NCI-H2196 (cell line): ENCODE results near the gene EIF3K.

Source experiments
- DNase-seq: peaks from one replicate; lab custom pipeline; 2025; ENCODE audit not compliant: unreplicated experiment; lab: John Stamatoyannopoulos, UW

EIF3K gene

DNA sequence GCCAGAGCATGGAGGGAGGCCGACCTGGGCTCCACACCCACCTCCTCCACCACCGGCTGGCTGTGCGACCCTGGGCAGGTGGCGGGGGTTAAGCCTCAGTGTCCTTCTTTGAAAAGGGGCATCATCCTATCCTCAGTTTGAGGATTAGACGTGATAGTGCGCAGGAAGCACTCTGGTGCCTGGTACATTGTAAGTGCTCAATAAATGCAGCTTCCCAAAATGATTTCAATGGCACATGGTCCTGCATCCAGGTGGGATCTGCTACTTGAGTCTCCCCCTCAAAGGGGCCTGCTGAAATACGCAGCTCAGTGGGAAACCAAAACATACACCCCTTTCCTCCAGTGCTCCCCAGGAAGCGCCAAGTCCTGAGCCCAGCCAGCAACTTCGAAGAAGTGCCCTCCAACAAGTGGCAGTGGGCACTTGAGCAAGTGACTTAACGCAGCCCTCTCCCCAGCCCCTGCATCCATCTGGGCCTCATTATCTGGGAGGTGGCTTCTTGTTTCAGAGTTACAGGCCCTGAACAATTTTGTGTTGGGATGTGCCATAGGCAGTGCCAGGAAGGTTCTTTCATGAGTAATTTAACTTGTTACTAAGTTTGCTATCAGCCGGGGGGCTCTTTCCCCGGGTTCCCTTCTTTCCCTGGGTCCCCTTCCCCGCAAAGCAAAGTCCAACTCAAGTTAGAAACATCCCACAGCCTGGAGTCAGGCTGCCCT is 46.4 kb downstream of the EIF3K start:
- DNase-seq, result no peak

DNA sequence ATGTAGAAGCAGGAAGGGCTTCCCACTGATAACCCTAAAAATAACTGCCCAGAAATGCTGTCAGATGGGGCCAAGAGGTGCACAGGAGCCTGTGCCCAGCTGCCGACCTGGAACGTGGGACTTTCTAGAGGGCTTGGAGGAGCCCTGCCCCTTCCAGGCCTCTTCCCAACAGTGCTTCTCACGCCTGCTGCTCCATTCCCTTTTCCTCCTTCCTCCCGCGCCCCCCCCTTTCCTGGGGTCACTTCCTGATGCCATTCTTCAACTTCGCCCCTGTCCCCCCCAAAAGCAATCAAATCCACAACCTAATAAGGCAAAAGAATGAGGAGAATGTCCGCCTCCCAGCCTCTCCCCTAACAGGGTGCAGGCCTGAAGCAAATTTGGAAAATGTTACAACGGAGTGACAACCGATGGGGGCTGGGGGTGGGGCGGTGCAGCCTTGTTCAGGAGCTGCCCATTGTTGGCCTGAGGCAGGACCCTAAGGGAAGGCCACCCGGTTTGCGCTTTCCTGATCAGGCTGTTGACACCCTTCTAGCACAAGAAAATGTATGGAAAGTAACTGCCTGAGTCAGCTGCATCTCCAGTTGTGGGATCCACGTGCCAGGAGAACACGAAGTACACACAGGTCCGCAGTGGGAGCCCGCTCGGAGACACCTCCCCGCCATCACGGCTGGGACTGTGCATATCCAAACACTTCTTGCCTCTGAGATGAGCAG is 47.1 kb downstream of the EIF3K start:
- DNase-seq, result no peak

DNA sequence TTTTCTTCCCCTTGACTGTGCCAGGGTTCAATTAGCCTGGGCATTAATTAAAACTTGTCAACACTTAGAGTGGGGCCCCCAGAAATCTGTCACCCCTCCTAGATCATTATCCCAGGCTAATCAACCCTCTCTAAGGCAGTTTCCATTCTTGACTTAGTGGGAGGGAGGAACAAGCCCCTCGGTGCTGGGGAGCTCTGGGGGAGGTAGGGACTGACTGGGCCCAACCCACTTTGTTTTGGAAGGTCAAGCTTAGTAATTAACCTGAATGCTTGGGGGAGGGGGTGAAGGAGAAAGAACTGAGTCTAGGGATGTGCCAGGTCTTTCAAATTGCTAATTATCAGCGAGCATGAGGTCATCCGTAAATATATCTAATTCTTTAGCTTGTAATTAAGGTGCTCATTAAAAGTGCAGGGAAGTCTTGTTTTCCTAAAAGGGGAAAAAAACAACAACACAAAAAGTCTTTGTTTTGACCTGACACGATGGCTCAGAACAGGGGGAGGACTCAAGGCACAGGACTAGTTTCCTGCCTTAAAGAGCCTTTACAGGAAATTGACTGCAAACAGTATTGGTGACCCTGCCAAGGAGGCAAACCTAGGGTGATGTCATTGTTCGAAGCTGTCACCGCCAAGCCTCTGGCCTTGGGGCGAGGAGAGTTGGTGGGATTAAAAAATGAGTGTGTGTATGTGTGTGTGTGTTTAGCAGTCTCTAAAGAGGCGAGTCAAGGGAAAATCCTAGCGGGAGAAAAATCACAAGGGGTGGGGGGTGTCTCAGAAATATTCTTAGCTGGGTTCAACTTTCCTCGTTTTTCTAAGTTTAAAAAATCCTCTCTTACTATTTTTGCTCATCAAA is 47.9 kb downstream of the EIF3K start:
- DNase-seq, result peak; percentile 19

DNA sequence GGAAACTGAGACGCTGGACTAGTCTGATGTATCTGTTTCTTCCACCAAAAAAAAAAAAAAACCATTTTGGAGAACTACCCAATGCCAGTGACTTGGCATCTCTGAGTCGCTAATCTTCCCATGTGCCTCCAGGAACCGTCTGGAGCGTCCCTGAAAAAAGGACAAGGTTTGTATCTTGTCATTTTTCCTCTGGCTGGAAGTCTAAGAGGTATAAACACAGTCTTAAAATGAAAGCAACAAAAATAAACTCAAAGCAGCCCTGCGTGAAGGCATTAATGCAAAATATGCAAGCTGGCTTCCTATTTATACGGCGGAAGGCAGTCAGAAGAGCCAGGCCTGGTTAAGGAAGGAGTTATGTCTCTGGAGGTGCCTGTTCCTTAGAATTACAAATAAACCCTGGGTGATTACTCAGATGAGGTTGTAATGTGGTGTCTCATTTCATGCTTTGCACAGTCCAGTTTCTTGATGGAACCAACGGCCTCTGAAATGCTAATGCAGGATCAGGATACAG is 48.7 kb downstream of the EIF3K start:
- DNase-seq, result no peak

DNA sequence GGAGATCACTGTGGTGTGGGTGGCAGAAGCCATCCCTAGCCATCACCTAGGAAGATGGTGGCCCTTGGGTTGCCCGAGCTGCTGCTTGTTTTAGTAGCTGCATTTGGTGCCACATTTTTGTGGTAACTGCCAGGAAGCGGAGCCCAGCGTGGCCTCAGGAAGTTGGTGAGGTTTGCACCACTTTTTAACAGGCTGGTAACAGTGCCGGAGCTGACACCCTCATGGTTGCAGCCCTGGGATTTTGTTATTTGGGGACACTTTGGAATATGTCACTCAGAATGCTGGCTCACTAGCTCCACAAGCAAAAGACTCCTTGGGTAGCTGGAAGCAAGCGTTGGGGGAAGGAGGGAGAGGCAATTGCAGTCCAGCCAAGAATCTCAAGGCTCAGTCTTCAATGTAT is 50.6 kb downstream of the EIF3K start:
- no peak for DNase-seq

DNA sequence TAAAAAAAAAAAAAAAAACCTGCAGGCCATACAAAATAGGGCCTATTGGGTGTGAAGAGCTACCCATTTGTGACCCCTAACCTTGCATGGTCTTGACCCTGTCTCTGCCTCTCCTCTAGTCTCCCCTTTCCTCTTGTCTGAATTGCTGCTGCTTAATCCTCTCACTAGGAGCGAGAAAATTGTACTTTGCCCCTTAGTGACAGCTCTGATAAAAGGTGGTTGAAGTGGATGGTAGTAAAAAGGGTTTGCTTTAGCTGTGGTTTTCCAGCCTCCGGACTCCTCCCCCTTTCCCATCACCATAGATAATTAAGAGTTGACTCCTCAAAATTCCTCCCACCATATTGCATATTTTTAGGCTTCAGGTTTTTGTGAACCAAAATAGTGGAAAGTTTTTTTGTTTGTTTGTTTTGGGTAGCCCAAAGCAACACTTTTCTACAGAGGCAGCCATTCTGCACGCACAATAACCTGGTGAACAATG is 52.0 kb downstream of the EIF3K start:
- DNase-seq, result no peak

DNA sequence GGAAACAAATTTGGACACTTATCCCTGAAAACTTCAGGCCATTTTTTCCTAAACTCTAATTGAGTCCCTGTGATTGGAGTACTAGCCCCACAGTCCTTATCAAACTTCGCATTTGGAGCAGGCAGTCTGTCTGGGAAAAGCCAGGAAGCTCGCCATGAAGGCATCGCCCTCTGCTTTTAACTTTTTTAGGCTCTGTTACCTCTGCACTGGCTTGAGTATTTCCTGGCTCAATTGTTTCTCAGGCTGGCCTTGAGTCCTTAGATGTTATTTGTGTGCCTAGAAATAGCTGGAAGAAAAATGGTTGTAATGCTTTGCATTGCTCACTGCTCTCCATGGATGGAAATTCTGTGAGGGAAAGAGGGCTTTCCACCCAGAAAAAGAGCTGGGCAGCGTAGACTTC is 52.7 kb downstream of the EIF3K start:
- DNase-seq, result no peak

DNA sequence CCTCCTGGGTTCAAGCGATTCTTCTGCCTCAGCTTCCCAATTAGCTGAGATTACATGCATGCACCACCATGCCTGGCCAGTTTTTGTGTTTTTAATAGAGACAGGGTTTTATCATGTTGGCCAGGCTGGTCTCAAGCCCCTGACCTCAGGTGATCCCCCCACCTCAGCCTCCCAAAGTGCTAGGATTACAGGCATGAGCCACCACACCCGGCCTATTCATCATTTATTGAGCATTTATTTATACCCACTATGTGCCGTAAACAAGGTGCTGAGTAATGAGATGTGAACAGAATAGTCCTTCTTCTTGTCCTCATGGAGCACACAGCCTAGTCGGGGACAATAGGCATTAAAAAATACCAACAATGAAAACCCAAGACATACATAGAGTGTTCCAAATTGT is 54.0 kb downstream of the EIF3K start:
- DNase-seq, result no peak

DNA sequence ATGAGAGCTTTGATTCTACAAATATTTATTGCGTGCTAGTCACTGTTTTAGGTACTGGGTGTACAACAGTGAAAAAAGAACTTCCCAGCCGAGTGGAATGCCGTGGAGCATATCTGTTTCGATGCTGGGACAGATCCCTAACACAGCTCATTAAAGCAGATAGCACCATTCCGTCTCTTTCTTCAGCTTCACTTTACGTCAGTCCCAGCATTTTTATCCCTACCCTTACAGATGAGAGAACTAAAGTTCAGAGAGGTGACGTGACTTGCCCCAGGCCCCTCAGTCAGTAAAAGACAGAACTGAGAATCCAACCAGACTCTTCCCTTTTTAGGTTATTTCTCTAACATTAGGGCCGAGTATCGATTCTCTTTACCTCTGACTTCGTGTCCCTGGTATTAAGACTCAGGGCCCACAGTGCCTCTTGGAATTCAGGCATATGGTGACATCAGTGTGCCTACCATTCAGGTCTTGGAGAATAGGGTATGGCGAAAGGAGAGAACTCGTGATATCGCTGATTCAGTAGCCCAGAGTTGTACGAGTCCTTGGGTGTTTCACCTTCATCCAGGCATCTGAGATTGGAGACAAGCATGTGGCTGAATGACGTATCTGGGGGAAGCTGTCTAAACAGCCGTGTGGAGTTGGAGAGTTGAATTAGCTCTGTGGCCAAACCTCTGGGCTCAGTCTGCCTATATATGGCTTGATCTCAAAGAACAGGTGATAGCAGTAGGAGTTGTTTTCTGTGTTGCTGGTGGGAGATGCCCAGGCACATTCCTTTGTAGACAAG is 55.6 kb downstream of the EIF3K start:
- no peak for DNase-seq

DNA sequence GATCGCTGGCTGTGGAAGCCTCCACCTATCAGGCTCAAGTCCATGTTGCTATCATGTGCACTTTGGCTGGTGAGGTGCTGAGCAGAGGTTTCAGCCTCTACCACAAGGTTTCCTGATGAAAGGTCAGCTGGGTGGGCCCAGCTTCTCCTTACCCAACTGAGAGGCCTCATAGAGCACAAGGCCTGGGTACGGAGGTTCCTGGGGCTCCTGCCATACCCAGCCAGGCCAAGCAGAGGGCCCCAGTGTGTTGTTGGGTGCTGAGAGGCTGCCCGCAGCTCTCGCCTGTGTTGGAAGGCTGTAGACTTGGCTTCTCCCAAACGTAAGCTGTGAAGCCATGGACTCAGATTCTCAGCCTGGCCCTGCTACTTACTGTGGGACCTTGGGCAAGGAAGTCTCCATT is 56.6 kb downstream of the EIF3K start:
- DNase-seq, result no peak

DNA sequence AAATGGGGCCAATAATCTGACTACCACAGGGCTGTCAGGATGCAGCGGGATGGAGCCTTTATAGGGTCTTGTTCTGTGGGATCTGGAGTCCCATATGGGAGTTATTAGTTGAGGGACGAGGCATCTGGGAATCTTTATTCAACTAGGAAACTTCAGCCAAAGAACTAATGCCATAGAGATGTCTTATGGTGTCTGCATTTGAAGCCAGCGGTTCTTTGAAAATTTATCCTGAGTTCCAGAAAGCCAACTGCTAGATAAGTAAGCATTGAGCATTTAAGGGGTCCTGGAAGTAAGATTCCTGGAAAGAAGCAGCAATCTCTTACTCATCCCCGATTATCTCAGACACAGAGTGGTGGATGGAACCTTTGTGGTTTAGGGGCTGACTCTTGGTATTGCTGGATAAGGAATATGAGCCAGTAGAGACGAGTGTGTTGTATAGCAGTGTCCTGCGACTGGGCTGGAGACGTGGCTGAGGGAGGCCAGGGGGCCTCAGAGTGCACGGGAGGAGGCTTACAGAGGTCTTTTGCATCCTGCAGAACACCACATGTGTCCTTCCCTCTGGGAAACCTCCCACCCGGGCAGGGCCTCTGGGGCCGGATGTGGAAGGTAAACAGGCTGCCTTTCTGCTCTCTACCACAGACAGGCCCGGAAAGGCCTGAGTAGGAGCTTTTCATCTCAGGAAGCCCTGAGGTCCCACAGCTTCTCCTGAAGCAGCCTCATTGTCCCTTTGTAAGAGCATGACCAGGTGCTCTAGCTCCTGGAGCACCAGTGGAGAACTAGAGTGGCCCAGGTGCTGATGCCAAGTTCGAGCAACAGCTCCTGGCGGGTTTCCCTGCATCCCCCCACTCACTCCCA is 57.3 kb downstream of the EIF3K start:
- DNase-seq, result no peak

DNA sequence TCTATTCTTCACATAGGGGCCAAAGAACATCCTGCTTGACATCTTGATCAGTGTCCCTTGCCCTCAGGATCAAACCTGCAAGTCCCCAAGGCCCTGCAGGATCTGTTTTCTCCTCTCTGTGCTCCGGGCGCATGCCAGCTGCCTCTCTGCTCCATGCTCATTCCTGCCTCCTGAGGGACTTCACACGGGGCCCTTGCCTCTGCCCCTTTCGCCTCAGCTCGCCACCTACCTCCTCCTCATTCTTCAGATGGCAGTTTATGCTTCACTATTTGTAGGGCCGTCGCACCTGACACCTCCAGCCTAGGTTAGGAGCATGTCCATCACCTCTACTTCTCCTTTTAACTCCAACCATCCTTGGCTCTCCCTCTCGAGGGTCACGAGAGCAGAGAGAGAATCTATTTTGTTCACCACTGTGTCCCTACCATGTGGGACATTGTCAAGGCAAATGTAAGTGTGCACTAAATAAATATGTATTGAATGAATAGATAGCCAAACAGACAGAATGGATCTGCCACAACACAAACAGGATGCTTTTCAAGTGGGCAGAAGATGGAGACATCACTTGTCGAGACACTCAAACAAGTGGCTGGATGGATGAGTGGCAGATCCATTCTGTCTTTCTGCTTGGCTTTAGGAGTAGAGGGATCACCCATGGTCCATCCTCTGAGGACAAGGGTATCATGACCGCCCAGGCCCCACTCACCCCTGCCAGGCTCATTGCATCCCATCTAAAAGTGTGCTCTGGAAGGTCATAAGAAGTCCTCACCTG is 58.1 kb downstream of the EIF3K start:
- DNase-seq, result no peak

DNA sequence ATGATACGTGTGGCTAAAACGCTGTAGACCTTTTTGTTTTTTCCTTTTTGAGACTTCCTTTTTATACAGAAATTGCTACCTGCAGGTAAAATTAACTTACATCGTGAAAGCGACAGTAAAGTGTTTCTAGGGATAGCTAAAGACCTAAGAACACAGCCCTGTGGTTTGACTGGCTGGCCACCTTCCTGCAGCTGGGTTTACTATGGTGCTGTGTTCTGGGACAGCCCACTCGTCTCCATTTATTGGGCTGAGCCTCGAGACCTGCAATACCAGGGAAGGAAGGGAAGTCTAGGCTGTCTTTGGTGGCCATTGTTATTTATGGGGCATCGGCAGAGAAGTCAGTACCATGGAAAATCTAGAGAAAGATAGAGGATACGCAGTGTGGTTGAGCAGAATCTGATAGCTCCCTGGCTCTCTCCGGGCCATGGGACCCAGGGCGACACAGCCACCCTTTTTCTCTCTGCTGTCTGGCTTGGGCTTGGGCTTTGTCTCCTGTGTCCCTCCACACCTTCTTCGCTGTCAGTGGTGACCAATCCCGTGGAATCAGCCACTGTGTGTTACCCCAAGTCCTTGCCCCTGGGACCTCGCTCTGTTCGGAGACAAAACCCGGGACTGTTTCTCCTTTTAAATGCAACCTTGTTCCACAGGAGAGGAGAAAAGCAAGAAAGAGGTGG is 59.4 kb downstream of the EIF3K start:
- DNase-seq, result no peak

DNA sequence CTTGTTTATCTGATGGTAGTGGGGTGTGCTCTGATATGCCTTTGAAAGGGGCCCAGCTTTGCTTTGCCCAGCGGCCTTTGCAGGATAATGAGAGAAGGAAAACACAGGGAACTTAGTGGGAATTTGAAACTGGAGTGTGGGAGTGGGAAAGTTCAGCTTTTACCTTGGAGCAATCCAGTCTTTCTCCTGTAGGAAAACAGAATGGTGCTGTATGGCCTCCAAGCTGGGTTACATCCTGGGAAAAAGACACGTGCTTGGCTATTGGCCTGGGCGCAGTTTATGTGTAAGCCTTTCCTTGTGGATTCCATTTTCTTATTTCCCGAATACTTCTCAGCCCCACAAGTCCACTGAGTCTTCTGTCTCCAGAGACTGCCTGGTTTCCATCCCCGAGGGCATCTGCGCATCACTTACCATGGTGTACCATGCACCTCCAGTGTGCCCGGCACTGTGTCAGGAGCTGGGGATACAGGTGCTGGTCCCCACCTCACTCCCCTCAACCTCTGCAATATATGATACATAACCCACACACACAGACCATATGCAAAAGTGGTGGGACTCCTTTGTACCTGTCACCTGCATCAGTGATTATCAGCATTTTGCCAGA is 60.0 kb downstream of the EIF3K start:
- no peak for DNase-seq

DNA sequence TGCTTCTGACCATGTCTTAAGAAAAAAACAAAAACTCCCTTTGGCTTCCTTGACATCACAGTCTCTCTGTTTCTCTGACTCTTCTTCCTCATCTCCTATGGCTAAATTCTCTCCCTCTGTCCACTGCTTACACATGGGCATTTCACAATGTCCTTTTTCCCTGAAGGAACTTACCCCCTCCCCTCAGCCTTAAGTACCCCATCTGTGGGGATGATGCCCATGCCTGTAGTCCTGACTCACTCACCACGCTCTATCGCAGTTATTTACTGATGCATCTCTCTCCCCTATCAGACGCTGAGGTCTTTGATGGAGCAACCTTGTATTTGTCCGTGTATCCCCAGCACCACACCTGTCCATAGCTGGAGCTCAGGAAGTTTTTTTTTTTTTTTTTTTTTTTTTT is 60.9 kb downstream of the EIF3K start:
- no peak for DNase-seq

DNA sequence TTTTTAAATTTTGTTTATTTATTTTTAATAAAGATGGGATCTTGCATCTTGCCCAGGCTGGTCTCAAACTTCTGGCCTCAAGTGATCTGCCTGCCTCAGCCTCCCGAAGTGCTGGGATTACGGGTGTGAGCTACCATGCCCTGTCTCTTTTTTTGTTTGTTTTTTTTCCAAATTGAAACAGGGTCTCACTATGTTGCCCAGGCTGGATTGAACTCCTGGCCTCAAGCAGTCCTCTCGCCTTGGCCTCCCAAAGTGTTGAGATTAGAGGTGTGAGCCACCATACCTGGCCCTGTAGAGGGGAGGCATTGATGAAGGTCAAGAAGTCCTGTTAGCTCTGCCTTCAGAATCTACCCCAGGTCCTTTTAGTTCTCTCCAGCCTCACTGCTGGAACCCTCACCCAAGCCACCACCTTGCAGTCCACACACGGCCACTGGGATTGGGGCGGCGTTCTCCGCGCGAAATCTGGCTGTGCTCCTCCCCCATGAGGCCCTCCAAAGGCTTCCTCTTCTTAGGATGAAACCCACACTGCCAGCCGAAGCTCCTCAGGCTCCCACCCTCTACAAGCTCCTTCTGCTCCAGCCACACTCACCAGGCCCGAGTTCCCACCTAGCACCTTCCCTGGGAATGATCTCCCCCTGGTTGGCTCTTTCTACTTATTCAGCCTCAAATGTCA is 63.3 kb downstream of the EIF3K start:
- DNase-seq, result no peak

DNA sequence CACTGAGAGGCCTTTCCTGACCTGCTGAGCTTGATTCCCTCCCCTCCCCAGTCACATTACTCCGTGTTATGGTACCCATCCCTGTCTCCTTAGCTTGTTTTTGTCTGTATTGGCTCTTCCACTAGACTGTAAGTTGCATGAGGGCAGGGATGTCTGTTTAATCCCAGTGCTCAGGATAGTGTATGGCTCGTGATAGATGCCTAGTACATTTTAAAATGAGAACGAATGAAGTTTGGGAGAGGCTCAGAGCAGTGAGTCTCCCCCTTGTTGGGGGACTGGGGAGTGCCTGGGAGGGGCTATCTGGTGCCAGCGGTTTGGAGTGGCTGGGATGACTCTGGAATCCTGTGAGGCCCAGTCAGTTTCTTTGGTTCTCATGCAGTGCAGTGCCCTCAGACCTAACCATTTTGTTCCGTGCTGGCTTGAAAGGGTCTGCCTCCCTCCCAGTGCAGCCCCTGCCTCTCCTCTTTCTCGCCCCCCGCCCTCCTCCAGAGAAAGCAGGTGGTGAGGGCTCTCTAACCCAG is 63.9 kb downstream of the EIF3K start:
- DNase-seq, result no peak
